H9 (cell line): ENCODE results near the gene PITX1. TPM values are rescaled to one million over a fixed set of nuclear protein-coding genes. Genes with fewer than 3 reads are reported as not detected.

Experiments
- DNase-seq: peaks from one replicate; pipeline ENCODE4 v3.0.0-alpha.2; 2017
- H2AFZ ChIP-seq: one replicate; pipeline ENCODE4 v1.6.1; 2013; ENCODE audit warnings: mild to moderate bottlenecking, low read length, control low read depth, moderate library complexity
- H2AK5ac ChIP-seq: 2 replicates; pipeline ENCODE4 v1.6.1; 2013; ENCODE audit warnings: low read length, control low read depth, mixed read lengths; ENCODE audit not compliant: insufficient read length
- H2BK120ac ChIP-seq: one replicate; pipeline ENCODE4 v1.6.1; 2013; ENCODE audit warnings: low read depth, mild to moderate bottlenecking, low read length, control low read depth, inconsistent platforms; ENCODE audit not compliant: poor library complexity, severe bottlenecking
- H2BK12ac ChIP-seq: 2 replicates; pipeline ENCODE4 v1.6.1; 2013; ENCODE audit warnings: low read length, control low read depth, mixed read lengths, low read depth; ENCODE audit not compliant: insufficient read length
- H2BK15ac ChIP-seq: 2 replicates; pipeline ENCODE4 v1.6.1; 2013; ENCODE audit warnings: low read depth, low read length, control low read depth
- H2BK20ac ChIP-seq: one replicate; pipeline ENCODE4 v1.6.1; 2013; ENCODE audit warnings: low read depth, mild to moderate bottlenecking, low read length, control low read depth, inconsistent platforms; ENCODE audit not compliant: poor library complexity, severe bottlenecking
- H2BK5ac ChIP-seq: 2 replicates; pipeline ENCODE4 v1.6.1; 2013; ENCODE audit warnings: low read length, control low read depth, mixed read lengths; ENCODE audit not compliant: insufficient read length
- H3K14ac ChIP-seq: 2 replicates; pipeline ENCODE4 v1.6.1; 2013; ENCODE audit warnings: low read length, control low read depth; ENCODE audit not compliant: insufficient read depth
- H3K18ac ChIP-seq: 2 replicates; pipeline ENCODE4 v1.6.1; 2013; ENCODE audit warnings: low read depth, mild to moderate bottlenecking, mixed read lengths, low read length, control low read depth; ENCODE audit not compliant: insufficient read length
- H3K23ac ChIP-seq: 2 replicates; pipeline ENCODE4 v1.6.1; 2013; ENCODE audit warnings: low read length, control low read depth, mixed read lengths, low read depth; ENCODE audit not compliant: insufficient read length
- H3K23me2 ChIP-seq: 2 replicates; pipeline ENCODE4 v1.6.1; 2013; ENCODE audit warnings: low read depth, mild to moderate bottlenecking, mixed read lengths, low read length, control low read depth; ENCODE audit not compliant: insufficient read length, poor library complexity, severe bottlenecking
- H3K27ac ChIP-seq: 2 replicates; pipeline ENCODE4 v1.5.1; 2013; ENCODE audit warnings: low read length, control low read depth, mixed read lengths, low read depth; ENCODE audit not compliant: insufficient read length
- H3K27me3 ChIP-seq: 2 replicates; pipeline ENCODE4 v1.6.1; 2013; ENCODE audit warnings: low read length, control low read depth, inconsistent platforms; ENCODE audit not compliant: insufficient read depth
- H3K4ac ChIP-seq: 2 replicates; pipeline ENCODE4 v1.6.1; 2013; ENCODE audit warnings: low read depth, mild to moderate bottlenecking, control low read depth, inconsistent platforms, low read length, moderate library complexity
- H3K4me1 ChIP-seq: 2 replicates; pipeline ENCODE4 v1.6.1; 2013; ENCODE audit warnings: low read length, control low read depth, inconsistent platforms; ENCODE audit not compliant: insufficient read depth
- H3K4me2 ChIP-seq: 2 replicates; pipeline ENCODE4 v1.6.1; 2013; ENCODE audit warnings: low read length, control low read depth, mixed read lengths; ENCODE audit not compliant: insufficient read length, insufficient read depth
- H3K56ac ChIP-seq: 2 replicates; pipeline ENCODE4 v1.6.1; 2013; ENCODE audit warnings: low read depth, mild to moderate bottlenecking, mixed read lengths, low read length, control low read depth; ENCODE audit not compliant: insufficient read length
- H3K79me1 ChIP-seq: 2 replicates; pipeline ENCODE4 v1.6.1; 2013; ENCODE audit warnings: low read depth, mild to moderate bottlenecking, moderate library complexity, low read length, control low read depth, inconsistent platforms; ENCODE audit not compliant: insufficient read depth, poor library complexity, severe bottlenecking
- H3K79me2 ChIP-seq: 2 replicates; pipeline ENCODE4 v1.6.1; 2013; ENCODE audit warnings: low read length, control low read depth, inconsistent platforms; ENCODE audit not compliant: insufficient read depth
- H3K9ac ChIP-seq: 2 replicates; pipeline ENCODE4 v1.6.1; 2013; ENCODE audit warnings: low read length, control low read depth, mixed read lengths; ENCODE audit not compliant: insufficient read length; ENCODE audit errors: extremely low read depth
- H3K9me3 ChIP-seq: one replicate; pipeline ENCODE4 v1.6.1; 2013; ENCODE audit warnings: low read depth, low read length, inconsistent platforms; ENCODE audit not compliant: control insufficient read depth
- H3T11ph ChIP-seq: one replicate; pipeline ENCODE4 v1.6.1; 2013; ENCODE audit warnings: mild to moderate bottlenecking, low read length, control low read depth, inconsistent platforms
- H4K20me1 ChIP-seq: one replicate; pipeline ENCODE4 v1.6.1; 2013; ENCODE audit not compliant: control insufficient read depth, insufficient read length, insufficient read depth
- H4K5ac ChIP-seq: 2 replicates; pipeline ENCODE4 v1.6.1; 2013; ENCODE audit warnings: low read depth, mild to moderate bottlenecking, mixed read lengths, low read length, control low read depth; ENCODE audit not compliant: insufficient read length
- H4K8ac ChIP-seq: replicated peaks from 2 replicates; pipeline ENCODE4 v1.6.1; 2013; ENCODE audit warnings: low read length, control low read depth, mixed read lengths, low read depth; ENCODE audit not compliant: insufficient read length
- H4K91ac ChIP-seq: 2 replicates; pipeline ENCODE4 v1.6.1; 2013; ENCODE audit warnings: low read depth, mild to moderate bottlenecking, moderate library complexity, mixed read lengths, low read length, control low read depth; ENCODE audit not compliant: insufficient read length
- H3K27ac Mint-ChIP-seq, 3 experiments: 2 replicates in 2 of 3; 3 replicates in 1 of 3; pipeline ENCODE4 v1.8.0; 2020 to 2021; ENCODE audit warnings: mixed read lengths in 3 of 3, mild to moderate bottlenecking in 1 of 3, moderate library complexity in 1 of 3
- H3K27me3 Mint-ChIP-seq: 2 replicates; pipeline ENCODE4 v1.8.0; 2021; ENCODE audit warnings: low read depth, mild to moderate bottlenecking, moderate library complexity, mixed read lengths
- H3K36me3 Mint-ChIP-seq, 3 experiments: 2 replicates in 2 of 3; 3 replicates in 1 of 3; pipeline ENCODE4 v1.8.0; 2020 to 2021; ENCODE audit warnings: low read depth in 3 of 3, mixed read lengths in 3 of 3; ENCODE audit not compliant: insufficient read depth in 1 of 3
- H3K4me1 Mint-ChIP-seq, 2 experiments: 2 replicates each; pipeline ENCODE4 v1.8.0; 2020; ENCODE audit warnings: mixed read lengths in 2 of 2
- H3K4me3 Mint-ChIP-seq, 2 experiments: 2 replicates in 1 of 2; 3 replicates in 1 of 2; pipeline ENCODE4 v1.8.0; 2020 to 2021; ENCODE audit warnings: mild to moderate bottlenecking in 2 of 2, mixed read lengths in 2 of 2, moderate library complexity in 1 of 2
- H3K9me3 Mint-ChIP-seq, 2 experiments: 2 replicates in 1 of 2; 3 replicates in 1 of 2; pipeline ENCODE4 v1.8.0; 2020; ENCODE audit warnings: mild to moderate bottlenecking in 2 of 2, mixed read lengths in 2 of 2, moderate library complexity in 1 of 2
- WGBS: extraction: QIAGEN DNeasy Blood & Tissue Kit; methylation state at CpG from one replicate; pipeline ENCODE4 v1.1.7; 2013; ENCODE audit warnings: missing lambda C conversion rate, low lambda C conversion rate, mixed read lengths; ENCODE audit not compliant: insufficient read length; ENCODE audit errors: extremely low coverage; 5-methylcytosine and 5-hydroxymethylcytosine counted together
- total RNA-seq: library from RNA; stranded (reverse); gene quantifications from 2 replicates; pipeline ENCODE4 v1.2.1, GENCODE V29; 2021
- TF ChIP-seq, protein P1 (sequence below): fragments of 200-600 bp; sonication (generic); conservative IDR thresholded peaks from 3 replicates; pipeline ENCODE4 v1.8.0; 2021; ENCODE audit warnings: antibody characterized with exemption, mild to moderate bottlenecking

PITX1 gene
- total RNA-seq, 1 experiment from 2014 or later = not detected

DNA sequence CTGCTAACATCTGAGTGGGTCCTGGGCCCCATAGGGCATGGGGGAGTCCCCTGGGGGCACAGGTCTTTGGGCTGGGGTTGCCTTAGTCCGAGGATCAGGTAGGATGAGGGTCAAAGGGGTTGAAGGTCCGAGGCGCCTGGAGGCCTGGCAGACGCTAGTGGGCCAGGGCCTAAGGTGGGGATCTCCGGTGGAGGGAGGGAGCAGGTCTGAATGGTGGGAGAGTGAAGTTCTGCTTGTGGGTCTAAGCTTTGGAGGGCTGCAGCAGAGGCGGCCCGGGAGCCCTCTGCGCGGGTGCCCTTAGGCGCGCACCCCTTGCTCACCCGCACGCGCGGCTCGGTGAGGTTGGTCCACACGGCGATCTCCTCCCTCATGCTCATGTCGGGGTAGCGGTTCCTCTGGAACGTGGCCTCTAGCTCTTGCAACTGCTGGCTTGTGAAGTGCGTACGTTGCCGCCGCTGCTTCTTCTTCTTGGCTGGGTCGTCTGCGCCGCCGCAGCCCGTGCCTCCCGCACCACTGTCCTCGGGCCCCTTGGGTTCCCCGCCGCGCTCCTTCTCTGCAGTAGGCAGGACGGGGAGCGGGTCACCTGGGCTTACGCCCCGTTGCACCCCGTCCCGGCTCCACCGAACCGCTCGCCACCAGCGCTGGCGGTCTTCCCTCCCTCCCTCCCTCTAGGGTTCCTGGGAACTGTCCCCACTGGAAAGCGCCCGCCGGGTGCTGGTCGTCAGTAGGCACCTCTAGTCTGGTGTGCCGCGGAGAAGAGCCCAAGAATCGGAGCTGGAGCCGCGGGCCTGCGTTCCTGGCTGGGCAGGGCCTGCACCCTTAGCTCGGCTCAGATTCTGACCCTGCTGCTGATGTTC is 2.8 kb downstream of the PITX1 start:
- no CpG with 5 or more reads among the region's 57 CpGs for WGBS
- Histone ChIP-seq H2BK5ac (no peak overlapping the region), H3K14ac (no peak overlapping the region), H2AK5ac (no peak overlapping the region), H3K4ac (no peak overlapping the region), H4K20me1 (no peaks in the 10 kb centered on the region), H3K79me2 (no peaks in the 10 kb centered on the region), H3K4me2 (peak overlapping the region; percentile 64), H3K9me3 (no peaks in the 10 kb centered on the region), H3T11ph (no peak overlapping the region), H3K27me3 (peaks cover 93% of the 10 kb centered on the region), H3K23ac (no peak overlapping the region), H2BK15ac (no peak overlapping the region), H3K4me1 (no peaks in the 10 kb centered on the region), H4K8ac (no peak overlapping the region), H3K9ac (no peak overlapping the region), H2BK120ac (no peak overlapping the region), H3K23me2 (peaks cover 8% of the 10 kb centered on the region), H2BK12ac (no peak overlapping the region), H2AFZ (no peak overlapping the region), H4K91ac (no peak overlapping the region), H3K18ac (no peak overlapping the region), H3K56ac (no peak overlapping the region), H2BK20ac (no peak overlapping the region), H3K79me1 (no peaks in the 10 kb centered on the region), H4K5ac (no peak overlapping the region), H3K27ac (no peak overlapping the region)
- TF ChIP-seq, protein P1, sequence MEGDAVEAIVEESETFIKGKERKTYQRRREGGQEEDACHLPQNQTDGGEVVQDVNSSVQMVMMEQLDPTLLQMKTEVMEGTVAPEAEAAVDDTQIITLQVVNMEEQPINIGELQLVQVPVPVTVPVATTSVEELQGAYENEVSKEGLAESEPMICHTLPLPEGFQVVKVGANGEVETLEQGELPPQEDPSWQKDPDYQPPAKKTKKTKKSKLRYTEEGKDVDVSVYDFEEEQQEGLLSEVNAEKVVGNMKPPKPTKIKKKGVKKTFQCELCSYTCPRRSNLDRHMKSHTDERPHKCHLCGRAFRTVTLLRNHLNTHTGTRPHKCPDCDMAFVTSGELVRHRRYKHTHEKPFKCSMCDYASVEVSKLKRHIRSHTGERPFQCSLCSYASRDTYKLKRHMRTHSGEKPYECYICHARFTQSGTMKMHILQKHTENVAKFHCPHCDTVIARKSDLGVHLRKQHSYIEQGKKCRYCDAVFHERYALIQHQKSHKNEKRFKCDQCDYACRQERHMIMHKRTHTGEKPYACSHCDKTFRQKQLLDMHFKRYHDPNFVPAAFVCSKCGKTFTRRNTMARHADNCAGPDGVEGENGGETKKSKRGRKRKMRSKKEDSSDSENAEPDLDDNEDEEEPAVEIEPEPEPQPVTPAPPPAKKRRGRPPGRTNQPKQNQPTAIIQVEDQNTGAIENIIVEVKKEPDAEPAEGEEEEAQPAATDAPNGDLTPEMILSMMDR = no peak
- H3K4me1 Mint-ChIP-seq = peaks cover 20 to 46% of the 10 kb centered on the region in 2 experiments
- no peak overlapping the region for H3K27ac Mint-ChIP-seq
- peaks cover 94% of the 10 kb centered on the region for H3K27me3 Mint-ChIP-seq
- peak; percentile 84 for DNase-seq
- peaks cover 0 to 10% of the 10 kb centered on the region in 2 experiments; a peak in 2 of 5 replicates for H3K9me3 Mint-ChIP-seq
- H3K36me3 Mint-ChIP-seq = no peaks in the 10 kb centered on the region; a peak in 1 of 7 replicates
- H3K4me3 Mint-ChIP-seq = peak overlapping the region; percentile 34 to 75
